GM10266 (cell line): ENCODE measurements around the gene HSPG2.

Source experiments
- DNase-seq: peaks from one replicate; pipeline ENCODE4 v3.0.0; 2012; ENCODE audit errors: extremely low spot score
- CTCF ChIP-seq: IDR thresholded peaks from 2 replicates; pipeline ENCODE4 v1.5.1; 2012; ENCODE audit warnings: mild to moderate bottlenecking, low read depth; ENCODE audit not compliant: control insufficient read depth, insufficient read depth; ENCODE audit errors: missing control alignments

Gene HSPG2

GRCh38 chr1:21902026-21903012, 34.8 kb downstream of the HSPG2 start:
- no peak for DNase-seq
- TF ChIP-seq CTCF: no peak

- no peak for TF ChIP-seq CTCF
- no peak for DNase-seq
Measured at GRCh38 chr1:21901473-21901847, 35.6 kb downstream of the HSPG2 start.

- no peak for TF ChIP-seq CTCF
- DNase-seq: no peak
Measured at GRCh38 chr1:21900766-21901472, 36.2 kb downstream of the HSPG2 start.

DNA sequence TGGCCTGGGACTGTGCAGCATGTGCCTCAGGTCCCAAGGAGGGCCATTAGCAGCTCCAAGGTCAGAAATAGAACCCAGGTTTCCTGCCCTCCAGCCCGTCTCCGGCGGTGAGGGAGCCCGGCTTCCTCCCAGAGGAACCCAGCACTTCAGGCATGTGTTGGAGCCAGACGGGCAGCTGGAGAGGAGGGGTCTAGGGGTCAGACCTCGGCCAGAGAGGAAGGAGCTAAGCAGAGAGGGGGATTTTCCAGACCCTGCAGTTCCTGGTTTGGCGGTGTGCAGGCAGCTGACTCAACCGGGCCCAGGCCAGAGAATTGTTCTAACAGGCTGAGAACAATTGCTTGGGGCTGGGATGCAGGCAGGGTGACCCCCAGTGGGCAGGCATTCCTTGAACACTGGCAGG, 37.1 kb downstream of the HSPG2 start:
- no peak for TF ChIP-seq CTCF
- no peak for DNase-seq

- no peak for TF ChIP-seq CTCF
- DNase-seq: no peak
Measured at GRCh38 chr1:21899267-21899810, 37.8 kb downstream of the HSPG2 start.

DNA sequence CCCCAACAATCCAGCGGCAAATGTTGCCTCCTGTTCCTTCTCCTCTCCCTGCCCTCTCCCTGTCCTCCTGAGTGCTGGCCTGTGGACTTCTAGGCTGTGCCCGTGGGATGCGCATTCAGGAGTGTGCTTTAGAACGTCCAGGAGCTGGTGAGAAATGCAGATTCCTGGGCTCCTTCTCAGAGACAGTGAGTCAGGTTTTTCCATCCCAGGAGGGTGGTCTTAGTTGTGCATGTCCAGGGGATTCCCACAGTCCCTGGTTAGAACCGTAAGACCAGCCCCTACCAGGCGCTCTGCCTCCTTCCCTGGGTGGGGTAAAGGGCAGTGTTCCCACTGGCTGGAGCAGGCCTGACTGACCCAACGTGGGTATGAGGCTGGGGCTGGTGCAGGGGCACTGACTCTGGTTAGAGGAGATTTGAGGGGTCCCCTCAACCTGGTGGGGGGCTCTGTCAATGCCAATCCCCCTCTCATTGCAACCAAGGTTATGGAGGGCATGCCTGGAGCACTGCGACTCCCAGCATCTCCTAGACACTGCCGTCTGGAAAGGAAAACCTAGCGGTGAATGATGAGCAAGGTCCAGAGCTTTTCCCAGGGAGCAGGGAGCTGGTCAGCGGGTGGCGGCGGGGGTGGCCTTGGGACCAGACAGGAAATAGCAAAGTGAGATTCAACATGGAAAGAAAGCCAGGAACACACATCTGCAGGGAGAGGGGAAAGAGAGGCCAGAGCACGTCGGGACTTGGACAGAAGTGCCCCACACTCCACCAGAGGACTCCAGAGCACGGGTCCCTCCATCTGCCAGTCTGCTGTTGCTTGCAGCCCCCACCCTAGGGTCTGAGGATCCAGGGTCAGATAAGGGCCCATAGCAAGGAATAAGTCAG, 38.5 kb downstream of the HSPG2 start:
- no peak for DNase-seq
- TF ChIP-seq CTCF: no peak
